ENCODE measurements around the gene RASEF.
A peak's percentile ranks its signal among the peaks of the same experiment; 100 is the strongest.
"Not testable (repeated sequence)": the region's sequence is repeated elsewhere in the genome, so short reads cannot be mapped to it uniquely, and the experiment has no call there.

Gene RASEF

GRCh38 chr9:82975176-82975575 lies 87.8 kb downstream of the RASEF start:
- no peak for DNase-seq (ENCODE audit: low read depth in 2 of 2)

- DNase-seq (ENCODE audit: low read depth in 2 of 2): no peak
These were observed 90.5 kb downstream of the RASEF start for GRCh38 chr9:82972446-82972845.

DNA sequence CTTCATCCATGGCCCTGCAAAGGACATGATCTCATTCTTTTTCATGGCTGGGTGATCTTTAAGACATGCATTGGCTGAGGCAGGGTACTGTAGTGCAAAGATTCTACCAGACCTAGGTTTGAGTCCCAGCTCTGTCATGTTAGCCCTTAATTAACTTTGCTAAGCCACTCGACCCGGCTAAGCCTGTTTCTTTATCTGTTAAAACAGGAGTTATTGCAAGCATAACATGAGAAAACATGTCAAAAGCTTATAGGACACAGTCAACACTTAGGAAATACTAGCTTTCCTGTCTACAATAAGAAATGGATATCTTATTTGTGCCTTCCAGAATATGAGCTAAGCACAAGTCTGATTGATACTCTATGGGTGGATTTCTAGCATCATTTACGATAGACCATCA lies 92.6 kb downstream of the RASEF start:
- DNase-seq (ENCODE audit: low read depth in 2 of 2): no peak

GRCh38 chr9:82969291-82969690 lies 93.7 kb downstream of the RASEF start:
- no peak for DNase-seq (ENCODE audit: low read depth in 2 of 2)

DNA sequence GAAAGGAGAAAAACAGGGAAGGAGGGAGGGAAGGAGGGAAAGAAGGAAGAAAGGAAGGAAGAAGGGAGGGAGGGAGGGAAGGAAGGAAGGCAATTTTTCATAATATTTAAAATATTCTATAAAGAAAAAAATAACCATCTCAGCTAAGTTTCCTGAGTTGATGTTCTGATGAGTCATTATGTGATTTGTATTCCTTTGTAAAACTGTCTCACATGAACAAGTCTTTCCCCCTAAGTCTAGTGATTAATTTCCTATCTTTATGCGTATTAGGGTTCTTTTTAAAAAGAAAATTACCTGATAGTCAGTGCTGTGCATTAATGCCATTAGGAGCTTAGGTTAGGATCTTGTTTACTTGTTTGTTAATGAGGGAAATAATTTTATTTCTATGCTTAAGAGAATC lies 94.1 kb downstream of the RASEF start:
- no peak for DNase-seq (ENCODE audit: low read depth in 2 of 2)

DNA sequence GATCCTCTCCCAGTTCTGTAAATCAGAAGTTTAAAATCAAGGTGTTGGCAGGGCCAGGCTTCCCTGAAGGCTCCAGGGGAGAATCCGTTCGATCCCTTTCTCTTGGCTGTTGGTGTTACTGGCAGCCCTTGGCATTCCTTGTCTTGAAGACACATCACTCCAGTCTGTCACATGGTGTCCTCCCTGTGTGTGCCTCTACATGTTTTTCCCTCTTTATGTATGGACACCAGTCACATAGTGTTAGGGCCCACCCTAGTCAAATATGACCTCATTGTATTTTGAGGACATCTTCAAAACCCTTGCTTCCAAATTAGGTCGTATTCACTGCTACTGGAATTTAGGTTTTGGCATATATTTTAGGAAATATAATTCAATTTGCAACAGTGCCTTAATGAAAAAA lies 94.6 kb downstream of the RASEF start:
- no peak for DNase-seq (ENCODE audit: low read depth in 2 of 2)

DNA sequence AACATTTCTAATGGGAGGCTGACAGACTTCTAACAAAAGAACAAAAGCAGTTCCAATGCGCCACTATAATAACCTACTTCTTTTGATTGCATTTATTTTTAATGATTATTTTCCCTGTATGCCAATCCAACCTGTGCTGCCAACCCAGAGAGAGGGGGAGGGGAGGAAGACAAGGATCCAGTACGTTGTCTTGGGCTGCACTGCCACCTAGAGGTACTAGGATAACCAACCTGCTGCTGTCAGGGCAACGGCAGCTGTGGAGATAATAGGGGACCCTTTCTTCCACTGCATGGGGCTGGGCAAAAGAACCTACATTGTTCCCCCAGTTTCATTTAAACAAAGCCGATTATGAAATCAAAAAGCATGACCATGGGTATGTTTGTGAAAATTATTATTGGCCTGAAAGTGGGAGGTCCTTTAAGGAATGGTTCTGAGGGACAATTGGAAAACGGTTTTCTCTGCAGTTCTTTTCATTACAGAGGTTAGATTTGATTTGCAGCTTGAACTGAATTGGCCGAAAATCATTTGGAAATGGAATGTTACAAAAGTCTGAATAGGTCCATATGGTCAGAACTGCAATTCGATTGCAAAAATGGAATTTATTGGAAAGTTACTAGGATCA lies 101.3 kb downstream of the RASEF start:
- DNase-seq (ENCODE audit: low read depth in 2 of 2): peak in 1 of 2 donors; percentile 20

- DNase-seq (ENCODE audit: low read depth in 2 of 2): no peak
These were observed 105.2 kb downstream of the RASEF start for GRCh38 chr9:82957529-82958379.

DNA sequence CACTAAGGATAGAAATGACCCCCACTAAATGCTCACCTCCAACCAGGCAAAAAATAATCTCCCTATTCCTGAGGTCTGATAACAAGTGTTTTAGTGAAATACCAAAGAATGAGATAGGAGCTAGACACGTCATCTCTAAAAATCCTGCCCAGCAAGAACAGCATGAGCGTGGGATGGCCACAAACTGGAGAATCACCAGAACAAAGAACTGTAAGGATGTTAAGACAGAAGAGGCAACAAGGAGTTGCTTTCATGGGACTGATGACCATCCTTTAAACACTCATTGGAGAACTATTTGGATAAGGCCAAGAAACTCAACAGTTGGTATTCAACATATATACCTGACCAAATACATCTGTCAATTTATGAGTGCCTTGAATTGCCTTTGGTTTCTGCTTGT lies 113.7 kb downstream of the RASEF start:
- no peak for DNase-seq (ENCODE audit: low read depth in 2 of 2)

DNA sequence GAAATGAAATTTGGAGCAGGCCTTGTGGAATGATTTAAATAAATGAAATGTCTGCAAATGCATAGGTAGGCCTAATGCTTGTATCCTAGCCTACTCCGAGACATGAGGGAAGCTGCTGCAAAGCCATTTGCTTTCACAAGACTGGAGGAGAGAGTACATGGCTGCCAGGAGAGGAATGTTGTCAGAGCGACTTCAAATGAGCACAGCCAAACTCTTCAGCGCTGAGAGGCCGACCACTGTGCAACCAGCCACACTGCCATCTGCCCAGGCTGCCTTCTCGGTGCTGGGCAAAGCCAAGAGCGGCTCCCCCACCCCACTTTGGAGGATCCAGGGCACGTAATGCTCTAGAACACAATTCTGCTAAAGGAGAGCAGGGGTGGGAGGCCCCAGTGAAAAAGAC lies 122.6 kb downstream of the RASEF start:
- DNase-seq (ENCODE audit: low read depth in 2 of 2): no peak

- no peak for DNase-seq (ENCODE audit: low read depth in 2 of 2)
These were observed 123.5 kb downstream of the RASEF start for GRCh38 chr9:82939451-82939850.

DNA sequence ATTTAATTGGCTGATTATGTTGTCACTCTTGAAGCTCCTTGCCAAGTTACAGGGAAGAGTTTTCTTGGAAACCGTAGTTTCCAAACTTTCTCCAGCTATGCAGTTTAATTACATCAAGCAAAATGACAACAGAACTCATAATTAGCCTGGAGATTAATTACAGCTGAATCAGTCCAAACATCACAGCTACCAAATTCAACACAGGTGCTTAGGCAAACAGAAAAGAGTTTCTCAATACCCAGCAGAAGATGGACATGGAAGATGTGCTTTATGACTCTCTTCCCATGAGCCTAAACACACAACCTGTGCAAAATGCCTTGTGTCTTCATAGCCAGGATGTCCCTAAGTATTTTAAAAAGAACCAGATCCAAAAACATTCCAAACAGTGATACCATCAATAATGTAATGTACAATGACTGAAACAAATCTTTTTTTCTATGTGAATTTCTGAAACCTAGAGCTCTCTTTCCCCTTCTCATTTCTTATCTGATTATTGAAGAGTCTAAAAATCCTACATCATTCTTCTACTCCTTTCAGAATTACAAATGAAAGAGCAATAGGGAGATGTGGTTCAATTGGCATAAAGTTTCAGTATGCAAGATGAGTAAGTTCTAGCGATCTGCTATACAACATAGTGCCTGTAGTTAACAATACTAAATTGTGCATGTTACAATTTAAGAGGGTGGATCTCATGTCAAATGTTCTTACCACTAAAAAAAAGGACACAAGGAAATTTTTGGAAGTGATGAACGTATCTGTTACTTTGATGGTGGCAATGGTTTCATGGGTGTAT lies 124.3 kb downstream of the RASEF start:
- DNase-seq (ENCODE audit: low read depth in 2 of 2): no peak

- not testable (repeated sequence) for DNase-seq (ENCODE audit: low read depth in 2 of 2)
These were observed 126.4 kb downstream of the RASEF start for GRCh38 chr9:82936561-82936960.

- DNase-seq (ENCODE audit: low read depth in 2 of 2): no peak
These were observed 128.0 kb downstream of the RASEF start for GRCh38 chr9:82934949-82935348.

DNA sequence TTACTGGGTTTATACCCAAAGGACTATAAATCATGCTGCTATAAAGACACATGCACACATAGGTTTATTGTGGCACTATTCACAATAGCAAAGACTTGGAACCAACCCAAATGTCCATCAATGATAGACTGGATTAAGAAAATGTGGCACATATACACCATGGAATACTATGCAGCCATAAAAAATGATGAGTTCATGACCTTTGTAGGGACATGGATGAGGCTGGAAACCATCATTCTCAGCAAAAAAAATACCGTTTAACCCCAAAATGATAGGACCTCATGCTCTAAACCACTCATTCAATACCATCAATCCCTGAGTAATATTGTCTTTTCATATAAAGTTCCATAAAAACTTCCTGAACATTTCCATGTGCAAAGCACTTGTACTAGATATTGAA lies 128.9 kb downstream of the RASEF start:
- not testable (repeated sequence) for DNase-seq (ENCODE audit: low read depth in 2 of 2)

DNA sequence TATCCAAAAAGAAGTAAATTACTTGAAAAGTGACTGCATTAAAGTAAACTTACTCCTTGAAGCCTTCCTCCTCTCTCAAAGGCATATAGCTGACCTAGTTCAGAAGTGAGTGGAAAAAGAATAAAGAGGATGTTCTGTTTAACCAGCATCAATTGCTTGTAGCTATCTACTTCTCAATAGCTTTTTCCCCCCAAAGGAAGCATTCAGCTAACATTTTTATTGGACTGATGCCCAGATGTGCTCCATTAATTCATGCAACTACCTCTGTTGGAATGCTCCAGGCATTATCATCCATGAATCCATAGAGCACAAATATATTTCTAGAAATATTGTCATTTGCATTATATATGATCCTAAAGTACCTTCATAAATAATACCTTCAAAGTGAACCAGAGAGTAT lies 132.8 kb downstream of the RASEF start:
- DNase-seq (ENCODE audit: low read depth in 2 of 2): no peak

All from stimulated activated CD8-positive, alpha-beta memory T cell treated with anti-CD3 and anti-CD28 coated beads, Interleukin-15, amount 100 ng/mL, for 48 hours (primary cell).